Activated CD4-positive, alpha-beta T cell treated with anti-CD3 and anti-CD28 coated beads, Interleukin-2, Interleukin-4, amounts not matched to agents 100 ng/mL and 50 ng/mL, durations not matched to agents 16 hours and 8 hours (primary cell): ENCODE results near the gene UGT1A6.
"Not testable (repeated sequence)": the region's sequence is repeated elsewhere in the genome, so short reads cannot be mapped to it uniquely, and the experiment has no call there.

Experiments used
- DNase-seq: peaks from one replicate; pipeline ENCODE4 v3.0.0-alpha.2; 2020; ENCODE audit warnings: low spot score

Gene UGT1A6

GRCh38 chr2:233728723-233729301 lies 36.1 kb downstream of the UGT1A6 start, which contains the start of gene UGT1A3:
Gene UGT1A3, plus strand, starts transcription at chr2:233729042. Its CDS starts 85 bp downstream, at chr2:233729127.
- DNase-seq = no peak

- not testable (repeated sequence) for DNase-seq
These were observed 44.4 kb downstream of the UGT1A6 start for GRCh38 chr2:233736868-233737653.

GRCh38 chr2:233740870-233741269 lies 48.2 kb downstream of the UGT1A6 start:
- no peak for DNase-seq

- DNase-seq = no peak
These were observed 51.0 kb downstream of the UGT1A6 start for GRCh38 chr2:233743464-233744259.

DNA sequence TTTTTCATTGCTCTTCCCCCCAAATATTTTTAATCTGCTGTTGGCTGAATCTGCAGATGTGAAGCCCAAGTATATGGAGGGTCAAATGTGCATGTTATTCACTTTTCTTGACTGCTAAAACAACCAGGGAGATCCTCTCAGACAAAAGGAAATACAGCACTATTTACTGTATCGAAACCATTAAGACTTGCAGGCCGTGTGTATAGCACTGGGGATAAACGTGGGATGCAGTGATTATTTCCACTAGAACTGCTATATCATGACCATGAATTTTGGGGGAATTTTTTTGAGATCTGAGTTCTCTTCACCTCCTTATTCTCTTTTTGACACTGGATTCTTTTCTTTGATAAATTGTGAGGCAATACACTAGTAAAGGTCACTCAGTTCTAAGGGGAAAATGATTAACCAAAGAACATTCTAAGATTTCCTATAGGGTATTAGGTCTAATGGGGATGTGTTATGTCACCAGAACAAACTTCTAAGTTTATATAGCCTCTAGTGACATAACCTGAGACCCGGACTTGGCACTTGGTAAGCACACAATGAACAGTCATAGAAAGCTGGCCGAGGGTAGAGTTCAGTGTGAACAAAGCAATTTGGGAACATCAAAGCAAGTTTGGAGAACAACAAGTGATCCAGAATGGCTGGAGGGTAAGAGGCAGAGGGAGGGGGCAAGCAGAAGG lies 52.5 kb downstream of the UGT1A6 start:
- no peak for DNase-seq

GRCh38 chr2:233745838-233746237 lies 53.1 kb downstream of the UGT1A6 start:
- DNase-seq = not testable (repeated sequence)

- DNase-seq = no peak
These were observed 54.0 kb downstream of the UGT1A6 start for GRCh38 chr2:233746475-233747282.

- DNase-seq = no peak
These were observed 54.5 kb downstream of the UGT1A6 start for GRCh38 chr2:233747283-233747544.

DNA sequence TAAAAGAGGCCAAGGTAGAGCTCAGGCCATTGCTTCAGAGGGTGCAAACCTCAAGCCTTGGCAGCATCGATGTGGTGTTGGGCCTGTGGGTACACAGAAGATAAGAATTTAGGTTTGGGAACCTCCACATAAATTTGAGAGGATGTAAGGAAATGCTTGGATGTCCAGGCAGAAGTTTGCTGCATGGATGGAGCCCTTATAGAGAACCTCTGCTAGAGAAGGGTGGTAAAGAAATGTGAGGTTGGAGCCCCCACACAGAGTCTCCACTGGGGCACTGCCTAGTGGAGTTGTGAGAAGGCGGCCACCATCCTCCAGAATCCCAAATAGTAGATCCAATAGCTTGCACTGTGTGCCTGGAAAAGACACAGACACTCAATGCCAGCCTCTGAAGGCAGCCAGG lies 58.0 kb downstream of the UGT1A6 start:
- DNase-seq = not testable (repeated sequence)

GRCh38 chr2:233751212-233752009 lies 58.7 kb downstream of the UGT1A6 start:
- not testable (repeated sequence) for DNase-seq

DNA sequence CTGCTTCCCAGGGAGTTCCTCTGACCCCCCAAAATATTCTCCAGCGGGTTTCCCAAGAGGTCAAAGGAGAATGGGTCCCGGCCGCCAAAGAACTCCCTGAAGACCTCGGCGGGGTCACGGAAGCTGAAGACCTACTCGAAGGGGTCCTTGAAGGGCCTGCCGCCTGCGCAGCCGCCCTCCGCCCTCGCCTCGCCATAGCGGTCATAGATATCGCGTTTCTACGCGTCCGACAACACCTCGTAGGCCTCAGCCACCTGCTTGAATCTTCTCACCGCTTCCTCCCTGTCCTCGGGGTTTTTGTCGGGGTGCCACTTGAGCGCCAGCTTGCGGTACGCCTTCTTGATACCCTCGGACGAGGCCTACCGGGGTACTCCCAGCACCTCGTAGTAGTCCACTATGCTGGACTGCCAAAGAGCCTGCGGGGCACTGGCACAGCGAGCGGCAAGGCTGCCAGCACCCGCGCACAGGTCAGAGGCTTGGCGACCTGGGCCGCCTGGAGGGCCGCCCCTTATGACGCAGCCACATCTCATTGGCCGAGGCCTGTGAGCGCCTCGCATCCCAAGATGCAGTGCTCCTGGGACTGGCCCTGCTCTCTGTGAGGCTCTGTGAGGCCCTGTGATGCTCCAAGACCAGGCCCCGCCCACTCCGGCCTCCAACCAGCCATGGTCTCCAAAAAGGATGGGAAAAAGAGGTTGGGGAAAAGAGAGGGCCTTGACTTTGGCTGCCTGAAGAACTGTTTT lies 62.4 kb downstream of the UGT1A6 start:
- no peak for DNase-seq

- no peak for DNase-seq
These were observed 63.9 kb downstream of the UGT1A6 start for GRCh38 chr2:233756429-233757081.

GRCh38 chr2:233758141-233758540 lies 65.5 kb downstream of the UGT1A6 start:
- DNase-seq = no peak

- no peak for DNase-seq
These were observed 66.2 kb downstream of the UGT1A6 start for GRCh38 chr2:233758849-233759248.

GRCh38 chr2:233760043-233760442 lies 67.4 kb downstream of the UGT1A6 start, which contains the start of gene UGT1A1:
Gene UGT1A1, plus strand, starts transcription at chr2:233760270. Its CDS starts 18 bp downstream, at chr2:233760288.
- DNase-seq = no peak

GRCh38 chr2:233761040-233761769 lies 68.5 kb downstream of the UGT1A6 start:
- no peak for DNase-seq

DNA sequence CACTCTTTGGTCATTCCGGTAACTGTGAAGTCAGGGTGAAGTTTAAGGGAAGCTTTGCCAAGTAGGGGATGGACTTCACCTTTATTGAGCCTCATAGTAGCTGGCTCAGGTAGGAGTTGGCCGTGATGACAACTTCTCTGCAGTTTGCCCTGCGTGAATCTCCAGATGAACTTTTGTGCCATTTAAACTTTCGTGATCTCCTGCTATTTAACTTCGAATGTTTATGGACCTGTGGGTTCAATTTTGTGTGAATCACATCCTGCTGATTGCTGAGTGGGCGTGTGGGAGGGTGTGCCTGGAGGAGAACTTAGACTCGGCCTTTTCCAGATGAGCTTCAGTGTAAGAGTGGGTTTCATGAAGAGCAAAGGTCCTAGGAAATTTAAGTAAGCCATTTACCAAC lies 71.6 kb downstream of the UGT1A6 start:
- DNase-seq = no peak

DNA sequence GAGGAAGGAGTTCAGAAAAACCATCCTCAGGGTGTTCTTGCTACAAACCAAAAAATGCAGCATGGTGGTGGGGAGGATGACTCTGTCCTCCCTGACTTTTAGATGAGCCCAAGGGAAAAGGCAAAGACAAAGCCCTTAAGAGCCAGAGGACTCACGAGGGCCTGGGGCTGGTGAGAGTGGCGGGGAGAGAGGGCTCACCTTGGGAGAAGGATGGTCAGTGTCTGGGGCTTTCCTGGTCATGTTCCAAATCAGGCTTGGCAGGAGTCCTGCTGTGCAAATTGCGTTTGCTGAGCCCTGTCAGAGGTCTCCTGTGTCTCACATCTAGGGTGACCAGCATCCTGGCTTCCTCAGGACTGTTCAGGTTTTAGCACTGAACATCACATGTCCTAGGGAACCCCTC lies 72.1 kb downstream of the UGT1A6 start:
- no peak for DNase-seq

- no peak for DNase-seq
These were observed 73.7 kb downstream of the UGT1A6 start for GRCh38 chr2:233766416-233766815.
